A549 (cell line): ENCODE results near the gene MATR3. TPM values are rescaled to one million over a fixed set of nuclear protein-coding genes. Genes with fewer than 3 reads are reported as not detected.

ENCODE experiments used
- ATAC-seq, 2 experiments: fragments of 200-7000 bp in 1 of 2; fragments of >200 bp in 1 of 2; cut with Nextera tagmentation in 1 of 2; cut with Tn5 transposase in 1 of 2; 3 replicates each; pipeline versions ENCODE4 v1.8.0 to v1.9.1; 2018 to 2020; ENCODE audit warnings: mild to moderate bottlenecking in 1 of 2, moderate library complexity in 1 of 2
- CTCF ChIA-PET: fragments of 300-600 bp; sonication (Branson Sonifier 250); formaldehyde crosslinking; extraction: SDS; loops from one replicate; lab custom pipeline; 2021; ENCODE audit warnings: antibody characterized with exemption, inconsistent platforms; lab: Yijun Ruan, JAX
- POLR2A ChIA-PET: fragments of 350-600 bp; formaldehyde crosslinking; extraction: SDS; loops from one replicate; lab custom pipeline; 2021; ENCODE audit warnings: antibody characterized with exemption, inconsistent platforms; lab: Yijun Ruan, JAX
- DNase-seq, 2 experiments: peaks; one replicate each; pipeline versions ENCODE4 v3.0.0 to v3.0.0-alpha.2; 2011 to 2016; ENCODE audit warnings: low read depth in 1 of 2, low spot score in 1 of 2
- FAIRE-seq: peaks from 2 replicates; lab custom pipeline; 2011; peaks lifted over from hg19 to GRCh38; lab: Jason Lieb, UNC
- H3K27ac ChIP-seq, 2 experiments: fragments of >200 bp; sonication (Bioruptor Twin); formaldehyde crosslinking; 3 replicates each; pipeline ENCODE4 v1.5.1; 2016 to 2017
- H3K4me1 ChIP-seq: fragments of >200 bp; sonication (Bioruptor Twin); formaldehyde crosslinking; 3 replicates; pipeline ENCODE4 v1.6.1; 2016
- H3K4me2 ChIP-seq: fragments of >200 bp; sonication (Bioruptor Twin); formaldehyde crosslinking; 3 replicates; pipeline ENCODE4 v1.6.1; 2016
- H3K4me3 ChIP-seq: fragments of >200 bp; sonication (Bioruptor Twin); formaldehyde crosslinking; 3 replicates; pipeline ENCODE4 v1.5.1; 2016
- H3K9me3 ChIP-seq: fragments of >200 bp; sonication (Bioruptor Twin); formaldehyde crosslinking; 3 replicates; pipeline ENCODE4 v1.6.1; 2016
- CHD4 ChIP-seq: fragments of 200-600 bp; sonication (generic); IDR thresholded peaks from 2 replicates; pipeline ENCODE4 v1.6.1; 2016; ENCODE audit warnings: antibody characterized with exemption, mild to moderate bottlenecking, borderline replicate concordance
- CTCF ChIP-seq: fragments of >200 bp; sonication (Bioruptor Twin); formaldehyde crosslinking; IDR thresholded peaks from 3 replicates; pipeline ENCODE4 v1.5.1; 2016
- E2F6 ChIP-seq: IDR thresholded peaks from 2 replicates; pipeline ENCODE4 v1.6.1; 2012; ENCODE audit warnings: low read depth, borderline replicate concordance
- EHF ChIP-seq: fragments of 250-450 bp; sonication (Bioruptor Pico); IDR thresholded peaks from 2 replicates; pipeline ENCODE4 v1.5.0; 2020; ENCODE audit warnings: mild to moderate bottlenecking
- FOSL2 ChIP-seq, 2 experiments: fragments of 450-650 bp in 1 of 2; fragments of >200 bp in 1 of 2; sonication (Bioruptor Twin) in 1 of 2; formaldehyde crosslinking; IDR thresholded peaks; 2 replicates each; pipeline versions ENCODE4 v1.5.0 to v1.6.1; 2016 to 2020; ENCODE audit warnings: mild to moderate bottlenecking in 1 of 2, moderate library complexity in 1 of 2
- FOXS1 ChIP-seq: fragments of 250-450 bp; sonication (Bioruptor Pico); IDR thresholded peaks from 2 replicates; pipeline ENCODE4 v1.5.0; 2020; ENCODE audit warnings: mild to moderate bottlenecking, moderate library complexity
- HDAC2 ChIP-seq: fragments of 200-600 bp; sonication (generic); IDR thresholded peaks from 2 replicates; pipeline ENCODE4 v1.6.1; 2016
- KDM5A ChIP-seq: fragments of 200-600 bp; sonication (generic); IDR thresholded peaks from 2 replicates; pipeline ENCODE4 v1.6.1; 2016; ENCODE audit warnings: antibody characterized with exemption, mild to moderate bottlenecking
- NFE2L2 ChIP-seq: fragments of 150-350 bp; conservative IDR thresholded peaks from 2 replicates; pipeline ENCODE4 v1.6.1; 2014; ENCODE audit warnings: low read length
- NPAS2 ChIP-seq: fragments of 250-450 bp; sonication (Bioruptor Pico); IDR thresholded peaks from 2 replicates; pipeline ENCODE4 v1.8.0; 2022; ENCODE audit warnings: mild to moderate bottlenecking, moderate library complexity, borderline replicate concordance
- POLR2A ChIP-seq: IDR thresholded peaks from 2 replicates; pipeline ENCODE4 v1.6.1; 2012; ENCODE audit warnings: mild to moderate bottlenecking, low read length
- RAD21 ChIP-seq, 2 experiments: fragments of >200 bp in 1 of 2; sonication (Bioruptor Twin) in 1 of 2; formaldehyde crosslinking in 1 of 2; IDR thresholded peaks in 1 of 2; conservative IDR thresholded peaks in 1 of 2; 2 replicates in 1 of 2; 3 replicates in 1 of 2; pipeline ENCODE4 v1.6.1; 2012 to 2018; ENCODE audit warnings: inconsistent platforms in 1 of 2
- RFX5 ChIP-seq: fragments of 450-650 bp; IDR thresholded peaks from 2 replicates; pipeline ENCODE4 v1.7.1; 2014; ENCODE audit warnings: antibody characterized with exemption, mild to moderate bottlenecking, moderate library complexity
- SMC3 ChIP-seq: fragments of >200 bp; sonication (Bioruptor Twin); formaldehyde crosslinking; IDR thresholded peaks from 3 replicates; pipeline ENCODE4 v1.6.1; 2018; ENCODE audit warnings: inconsistent platforms
- ZSCAN20 ChIP-seq: fragments of 250-450 bp; sonication (Bioruptor Pico); IDR thresholded peaks from 2 replicates; pipeline ENCODE4 v1.8.0; 2022; ENCODE audit warnings: mild to moderate bottlenecking, moderate library complexity
- WGBS: methylation state at CpG from one replicate; pipeline ENCODE4 v1.1.6; 2017; ENCODE audit errors: missing lambda C conversion rate; 5-methylcytosine and 5-hydroxymethylcytosine counted together
- polyA plus RNA-seq, 4 experiments: library from polyadenylated mRNA; depleted of rRNA in 3 of 4; stranded (reverse); fragments of >200 nt; fragmentation: RNase III in 1 of 4; extraction: RNeasy Plus Mini Kit Qiagen cat#74134 plus additional on column Dnase treatment in 1 of 4; gene quantifications; 2 replicates in 3 of 4; 3 replicates in 1 of 4; pipeline ENCODE4 v1.2.3, GENCODE V29; 2011 to 2017
- TF ChIP-seq, protein P1 (sequence below): fragments of 250-450 bp; sonication (Bioruptor Pico); IDR thresholded peaks from 2 replicates; pipeline ENCODE4 v1.5.0; 2020; ENCODE audit warnings: low read depth, mild to moderate bottlenecking, moderate library complexity

MATR3 gene
- polyA plus RNA-seq, 2 of the 4 experiments (the other 2 are of a cell fraction): 178 to 189 TPM

GRCh38 chr5:139361835-139362429 is 68.4 kb downstream of the MATR3 start:
- TF ChIP-seq FOSL2 (IDR thresholded peaks at IDR 0.05) (no peak), FOSL2 (CRISPR knock-in tag; IDR thresholded peaks at IDR 0.05) (peak; percentile 33; the same call in 1 of the 2 replicates), NFE2L2 (no peak)
- FAIRE-seq (no peak), DNase-seq (no peak), ATAC-seq (no peak)
- H3K4me3 ChIP-seq: no peak overlapping the region
- ChIA-PET CTCF (interaction anchor here (2.3 kb wide), 1 partner anchor 60 kb away, joined by 5 read pairs; no protein-coding TSS in a partner anchor), POLR2A (interaction anchor here (0.7 to 1.3 kb wide), 3 partner anchors 20 to 69 kb away, joined by 3 to 4 read pairs (median 3); partner anchors contain the start of gene MATR3)
- no peaks in the 10 kb centered on the region for H3K9me3 ChIP-seq
- 83% methylated on average over 6 of the region's 6 CpGs for WGBS
- peaks cover 1% of the 10 kb centered on the region; the same call in 1 of the 3 replicates for H3K4me1 ChIP-seq
- H3K27ac ChIP-seq: no peak overlapping the region
- H3K4me2 ChIP-seq: no peak overlapping the region

DNA sequence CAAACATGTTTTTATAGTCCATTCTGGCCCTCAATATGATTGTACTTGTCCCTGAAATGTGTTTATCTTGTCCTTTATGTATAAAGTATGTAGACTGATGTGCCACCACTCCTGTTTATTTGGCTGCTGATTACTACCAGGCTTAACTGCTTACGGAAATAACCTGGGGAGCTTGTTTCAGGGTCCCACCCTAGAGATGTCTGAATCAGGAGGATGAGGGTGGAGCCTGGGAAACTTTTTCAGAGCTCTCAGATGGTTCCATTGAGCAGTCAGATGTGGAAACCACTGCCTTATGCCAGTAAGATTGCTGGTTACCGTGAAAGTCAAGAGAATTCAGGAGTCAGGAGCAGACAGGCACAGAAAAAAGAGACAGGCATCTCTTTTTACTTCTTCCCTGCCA is 70.4 kb downstream of the MATR3 start:
- H3K9me3 ChIP-seq: no peaks in the 10 kb centered on the region
- no peak overlapping the region for H3K4me2 ChIP-seq
- ChIA-PET POLR2A (no interaction called here), CTCF (interaction anchor here (0.8 to 1.4 kb wide), 2 partner anchors 28 to 70 kb away, joined by 3 to 4 read pairs; no protein-coding TSS in a partner anchor)
- no peaks in the 10 kb centered on the region for H3K4me1 ChIP-seq
- TF ChIP-seq POLR2A: no peak
- TF ChIP-seq E2F6: no peak
- no peak for TF ChIP-seq NPAS2 (CRISPR knock-in tag)
- no peak for TF ChIP-seq NFE2L2
- TF ChIP-seq CHD4: no peak
- TF ChIP-seq ZSCAN20 (CRISPR knock-in tag): no peak
- no peak for TF ChIP-seq FOSL2 (IDR thresholded peaks at IDR 0.05)
- no peak for TF ChIP-seq FOSL2 (CRISPR knock-in tag; IDR thresholded peaks at IDR 0.05)
- no peak for TF ChIP-seq HDAC2
- ATAC-seq (no peak), DNase-seq (no peak), FAIRE-seq (no peak)
- 87% methylated on average over 2 of the region's 2 CpGs for WGBS
- H3K27ac ChIP-seq: no peak overlapping the region
- no peak overlapping the region for H3K4me3 ChIP-seq

DNA sequence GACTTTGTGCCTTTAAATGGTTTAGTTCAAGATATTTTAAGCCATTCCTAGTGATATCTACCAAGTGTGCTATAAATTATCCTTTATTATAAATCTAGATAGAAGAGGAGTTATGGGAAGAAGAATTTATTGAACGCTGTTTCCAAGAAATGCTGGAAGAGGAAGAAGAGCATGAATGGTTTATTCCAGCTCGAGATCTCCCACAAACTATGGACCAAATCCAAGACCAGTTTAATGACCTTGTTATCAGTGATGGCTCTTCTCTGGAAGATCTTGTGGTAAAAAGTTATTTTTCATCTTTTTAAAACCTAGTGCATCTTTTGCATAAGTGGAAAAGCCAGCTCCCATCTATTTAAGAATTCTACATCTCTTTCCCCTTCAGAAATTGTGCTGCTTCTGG is 70.9 kb downstream of the MATR3 start:
- FAIRE-seq (no peak), ATAC-seq (no peak), DNase-seq (no peak)
- Histone ChIP-seq H3K4me2 (no peak overlapping the region), H3K27ac (no peak overlapping the region), H3K4me3 (no peak overlapping the region), H3K4me1 (no peaks in the 10 kb centered on the region), H3K9me3 (no peaks in the 10 kb centered on the region)
- WGBS: 86% methylated on average over 2 of the region's 2 CpGs
- TF ChIP-seq, protein P1, sequence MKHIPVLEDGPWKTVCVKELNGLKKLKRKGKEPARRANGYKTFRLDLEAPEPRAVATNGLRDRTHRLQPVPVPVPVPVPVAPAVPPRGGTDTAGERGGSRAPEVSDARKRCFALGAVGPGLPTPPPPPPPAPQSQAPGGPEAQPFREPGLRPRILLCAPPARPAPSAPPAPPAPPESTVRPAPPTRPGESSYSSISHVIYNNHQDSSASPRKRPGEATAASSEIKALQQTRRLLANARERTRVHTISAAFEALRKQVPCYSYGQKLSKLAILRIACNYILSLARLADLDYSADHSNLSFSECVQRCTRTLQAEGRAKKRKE (CRISPR knock-in tag): no peak
- TF ChIP-seq EHF (CRISPR knock-in tag) (no peak), FOXS1 (CRISPR knock-in tag) (no peak), RFX5 (no peak), SMC3 (no peak), POLR2A (no peak)
- ChIA-PET CTCF (interaction anchor here (1.4 kb wide), 1 partner anchor 70 kb away, joined by 3 read pairs; no protein-coding TSS in a partner anchor), POLR2A (interaction anchor here (0.7 kb wide), 1 partner anchor 28 kb away, joined by 3 read pairs; no protein-coding TSS in a partner anchor)

GRCh38 chr5:139368613-139369012 is 75.1 kb downstream of the MATR3 start:
- Histone ChIP-seq H3K27ac (no peak overlapping the region), H3K4me2 (no peak overlapping the region), H3K4me1 (peaks cover 16% of the 10 kb centered on the region), H3K4me3 (no peak overlapping the region), H3K9me3 (no peaks in the 10 kb centered on the region)
- DNase-seq: no peak
- CTCF ChIA-PET: interaction anchor here (0.7 to 3.6 kb wide), 6 partner anchors 11 to 27 kb away, joined by 3 to 13 read pairs (median 3); partner anchors contain the start of genes PAIP2 and SLC23A1
- peak in 1 of 2 experiments; percentile 33; a peak in 1 of 6 replicates for ATAC-seq
- POLR2A ChIA-PET: interaction anchor here (0.6 kb wide), 1 partner anchor 95 kb away, joined by 3 read pairs; no protein-coding TSS in a partner anchor
- FAIRE-seq: no peak
- WGBS: 80% methylated on average over 2 of the region's 2 CpGs
- TF ChIP-seq KDM5A (no peak), RAD21 (conservative IDR thresholded peaks at IDR 0.05 in 1 of 2, IDR thresholded peaks at IDR 0.05 in 1 of 2) (peak; percentile 41 to 50; a peak in 3 of 5 replicates), RFX5 (no peak), E2F6 (no peak), CTCF (peak; percentile 25; the same call in 1 of the 3 replicates)
- TF ChIP-seq, all 56 proteins: peak for 2
